Measurements from ENCODE around the gene TVP23A. TPM values are rescaled to one million over a fixed set of nuclear protein-coding genes. Genes with fewer than 3 reads are reported as not detected.

The TVP23A gene
- total and polyA plus RNA-seq, 8 donors = 0.15 to 4.4 (median 0.34) TPM; not detected in 4

DNA sequence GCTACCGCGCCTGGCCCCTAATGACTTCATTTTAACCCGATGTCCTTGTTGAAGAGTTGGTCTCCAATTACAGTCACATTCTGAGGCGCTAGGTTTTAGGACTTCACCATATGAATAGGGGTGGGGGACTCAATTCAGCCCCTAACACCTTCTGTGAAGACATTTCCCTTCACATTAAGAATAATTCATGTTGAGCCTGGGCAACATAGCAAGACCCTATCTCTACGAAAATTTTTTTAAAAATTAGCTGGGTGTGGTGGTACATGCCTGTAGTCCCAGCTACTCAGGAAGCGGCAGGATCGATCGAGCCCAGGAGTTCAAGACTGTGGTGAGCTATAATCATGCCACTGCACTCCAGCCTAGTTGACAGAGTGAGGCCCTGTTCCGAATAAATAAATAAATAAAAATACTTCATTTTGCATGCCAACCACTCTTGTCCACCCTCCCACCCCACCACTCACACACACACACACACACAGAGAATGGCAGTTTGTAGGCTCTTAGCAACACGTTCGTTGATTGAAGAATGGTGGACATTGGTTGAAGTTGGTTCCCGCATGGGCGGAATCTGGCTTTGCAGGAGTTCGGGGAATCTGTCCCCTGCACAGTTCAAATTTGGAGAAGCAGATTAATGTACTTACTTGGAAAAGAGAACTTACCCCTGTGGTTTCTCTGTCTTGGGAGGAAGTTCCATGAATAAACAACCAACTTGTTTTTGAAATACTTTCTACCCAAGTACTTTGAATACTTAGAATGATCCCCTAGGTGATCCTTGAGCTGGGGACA lies 27.8 kb upstream of the TVP23A start:
- WGBS, 5 donors = 83 to 95% (median 92%) methylated on average over 14 of the region's 14 CpGs
- H3K4me1 ChIP-seq = no peaks in the 10 kb centered on the region
- no peak for DNase-seq
- TF ChIP-seq POLR2AphosphoS5 (IDR thresholded peaks at IDR 0.05) (no peak), POLR2A (IDR thresholded peaks at IDR 0.05) (no peak), EP300 (IDR thresholded peaks at IDR 0.05) (no peak)
- TF ChIP-seq, protein P1, sequence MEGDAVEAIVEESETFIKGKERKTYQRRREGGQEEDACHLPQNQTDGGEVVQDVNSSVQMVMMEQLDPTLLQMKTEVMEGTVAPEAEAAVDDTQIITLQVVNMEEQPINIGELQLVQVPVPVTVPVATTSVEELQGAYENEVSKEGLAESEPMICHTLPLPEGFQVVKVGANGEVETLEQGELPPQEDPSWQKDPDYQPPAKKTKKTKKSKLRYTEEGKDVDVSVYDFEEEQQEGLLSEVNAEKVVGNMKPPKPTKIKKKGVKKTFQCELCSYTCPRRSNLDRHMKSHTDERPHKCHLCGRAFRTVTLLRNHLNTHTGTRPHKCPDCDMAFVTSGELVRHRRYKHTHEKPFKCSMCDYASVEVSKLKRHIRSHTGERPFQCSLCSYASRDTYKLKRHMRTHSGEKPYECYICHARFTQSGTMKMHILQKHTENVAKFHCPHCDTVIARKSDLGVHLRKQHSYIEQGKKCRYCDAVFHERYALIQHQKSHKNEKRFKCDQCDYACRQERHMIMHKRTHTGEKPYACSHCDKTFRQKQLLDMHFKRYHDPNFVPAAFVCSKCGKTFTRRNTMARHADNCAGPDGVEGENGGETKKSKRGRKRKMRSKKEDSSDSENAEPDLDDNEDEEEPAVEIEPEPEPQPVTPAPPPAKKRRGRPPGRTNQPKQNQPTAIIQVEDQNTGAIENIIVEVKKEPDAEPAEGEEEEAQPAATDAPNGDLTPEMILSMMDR (IDR thresholded peaks at IDR 0.05) = no peak
- H3K9me3 ChIP-seq = no peaks in the 10 kb centered on the region
- no peak overlapping the region for H3K4me3 ChIP-seq
- H3K27ac ChIP-seq = peak overlapping the region in 1 of 5 donors; percentile 69
- H3K27me3 ChIP-seq = peaks cover 0 to 4% (median 0%) of the 10 kb centered on the region in 3 donors
- no peaks in the 10 kb centered on the region for H3K36me3 ChIP-seq
- intact Hi-C loops (cut with DNase I; ENCODE audit: low total_unique reads) = no loop called here

DNA sequence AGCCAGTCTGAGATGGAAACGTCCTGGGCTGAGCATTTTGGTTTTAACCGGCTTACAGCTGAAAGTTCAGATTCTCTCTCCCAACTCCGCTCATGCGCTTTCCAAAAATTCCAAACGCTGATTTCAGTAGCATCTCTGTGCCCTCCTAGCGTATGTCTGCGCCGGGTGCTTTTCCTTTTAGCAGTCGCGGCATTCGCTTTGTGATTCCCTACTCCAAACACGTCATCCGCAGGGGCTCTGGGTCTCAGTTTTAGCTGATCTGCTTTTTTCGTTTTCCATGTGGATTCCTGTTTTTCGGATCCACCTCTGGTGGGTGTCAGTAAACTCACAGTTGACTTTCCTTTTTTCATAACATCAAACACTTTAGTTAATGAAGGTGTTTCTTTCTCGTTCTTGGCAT lies 22.1 kb upstream of the TVP23A start:
- no peaks in the 10 kb centered on the region for H3K9me3 ChIP-seq
- no peaks in the 10 kb centered on the region for H3K36me3 ChIP-seq
- intact Hi-C loops (cut with DNase I; ENCODE audit: low total_unique reads) = no loop called here
- H3K4me1 ChIP-seq = peaks cover 0 to 4% (median 0%) of the 10 kb centered on the region in 4 donors
- TF ChIP-seq, protein P1 (IDR thresholded peaks at IDR 0.05) = no peak
- TF ChIP-seq POLR2AphosphoS5 (IDR thresholded peaks at IDR 0.05) (no peak), POLR2A (IDR thresholded peaks at IDR 0.05) (no peak), EP300 (IDR thresholded peaks at IDR 0.05) (no peak)
- H3K27ac ChIP-seq = no peak overlapping the region
- 70 to 81% (median 75%) methylated on average over 16 of the region's 16 CpGs for WGBS, 5 donors
- no peak for DNase-seq
- no peak overlapping the region for H3K4me3 ChIP-seq
- H3K27me3 ChIP-seq = peaks cover 0 to 8% (median 0%) of the 10 kb centered on the region in 3 donors

DNA sequence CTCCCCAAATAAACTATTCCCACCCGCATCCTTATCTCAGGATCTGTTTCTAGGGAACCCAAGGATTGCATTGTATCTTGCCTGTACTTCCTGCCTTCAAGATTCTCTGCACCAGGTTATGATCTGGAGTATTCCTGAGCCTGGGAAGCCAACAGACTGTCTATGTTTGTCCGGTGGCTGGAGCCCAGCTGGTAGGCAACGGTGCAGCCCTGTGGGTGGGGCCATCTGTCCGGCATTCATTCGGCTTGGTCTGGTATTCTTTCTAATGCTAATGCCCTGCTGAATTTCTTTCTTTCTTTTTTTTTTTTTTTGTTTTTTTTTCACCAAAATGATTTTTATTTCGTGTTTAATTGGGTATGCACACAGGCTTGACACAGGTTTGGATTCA lies 20.7 kb upstream of the TVP23A start:
- WGBS, 5 donors = 21 to 43% (median 27%) methylated on average over 6 of the region's 6 CpGs
- DNase-seq = peak in 1 of 2 donors; percentile 44
- no peaks in the 10 kb centered on the region for H3K36me3 ChIP-seq
- H3K27me3 ChIP-seq = peaks cover 0 to 8% (median 0%) of the 10 kb centered on the region in 3 donors
- intact Hi-C loops (cut with DNase I; ENCODE audit: low total_unique reads) = no loop called here
- H3K9me3 ChIP-seq = no peaks in the 10 kb centered on the region
- TF ChIP-seq, protein P1 (IDR thresholded peaks at IDR 0.05) = no peak
- TF ChIP-seq POLR2A (IDR thresholded peaks at IDR 0.05) (no peak), POLR2AphosphoS5 (IDR thresholded peaks at IDR 0.05) (no peak), EP300 (IDR thresholded peaks at IDR 0.05) (no peak)
- H3K27ac ChIP-seq = no peak overlapping the region
- H3K4me3 ChIP-seq = no peak overlapping the region
- H3K4me1 ChIP-seq = peaks cover 0 to 4% (median 0%) of the 10 kb centered on the region in 4 donors

DNA sequence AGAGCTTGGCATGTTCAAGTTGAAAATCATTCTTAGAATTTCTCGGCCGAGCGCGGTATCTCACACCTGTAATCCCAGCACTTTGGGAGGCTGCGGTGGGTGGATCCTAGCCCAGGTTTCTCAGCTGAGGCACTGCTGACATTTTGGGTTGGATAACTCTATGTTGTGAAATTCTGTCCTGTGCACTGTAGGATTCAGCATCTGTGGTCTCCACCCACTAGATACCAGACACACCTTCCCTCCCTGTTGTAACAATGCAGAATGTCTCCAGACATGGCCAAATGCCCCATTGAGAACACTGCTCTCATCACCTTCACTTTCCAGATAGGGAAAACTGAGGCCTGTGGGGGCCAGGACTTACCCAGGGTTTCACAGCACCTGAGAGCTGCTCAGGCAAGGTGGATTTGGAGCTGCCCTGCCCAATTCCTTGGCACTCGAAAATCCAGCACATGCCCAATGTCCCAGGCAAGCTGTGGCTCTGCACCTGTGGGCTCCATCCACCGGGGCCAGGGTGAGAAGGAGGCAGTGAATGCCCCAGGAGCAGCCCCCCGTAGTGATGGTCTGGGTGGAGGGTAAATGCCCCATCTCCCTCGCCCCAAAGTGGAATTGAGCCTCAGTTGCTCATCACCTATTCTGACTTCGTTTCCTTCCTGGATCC lies 20.2 kb upstream of the TVP23A start:
- Histone ChIP-seq H3K4me3 (no peak overlapping the region), H3K27me3 (peaks cover 0 to 8% (median 0%) of the 10 kb centered on the region in 3 donors), H3K36me3 (no peaks in the 10 kb centered on the region), H3K4me1 (peaks cover 0 to 4% (median 0%) of the 10 kb centered on the region in 4 donors), H3K9me3 (no peaks in the 10 kb centered on the region), H3K27ac (no peak overlapping the region)
- intact Hi-C loops (cut with DNase I; ENCODE audit: low total_unique reads) = no loop called here
- DNase-seq = no peak
- no peak for TF ChIP-seq POLR2A (IDR thresholded peaks at IDR 0.05)
- TF ChIP-seq POLR2AphosphoS5 (IDR thresholded peaks at IDR 0.05) = no peak
- TF ChIP-seq, protein P1 (IDR thresholded peaks at IDR 0.05) = no peak
- TF ChIP-seq EP300 (IDR thresholded peaks at IDR 0.05) = no peak
- WGBS, 5 donors = 77 to 85% (median 81%) methylated on average over 8 to 10 of the region's 10 CpGs

Data from stomach (tissue), 9 donors.